Smooth muscle cell (in vitro differentiated cells): Measurements from ENCODE around the gene FARSA. TPM values are rescaled to one million over a fixed set of nuclear protein-coding genes. Genes with fewer than 3 reads are reported as not detected.

Experiments
- DNase-seq: peaks from one replicate; lab custom pipeline; 2025; ENCODE audit not compliant: unreplicated experiment; lab: John Stamatoyannopoulos, UW
- H2AFZ ChIP-seq: fragments of 200-600 bp; sonication (generic); 2 replicates; pipeline ENCODE4 v1.6.0; 2016; ENCODE audit warnings: antibody characterized with exemption, low read depth, mild to moderate bottlenecking
- H3F3A ChIP-seq: fragments of 200-600 bp; sonication (generic); 2 replicates; pipeline ENCODE4 v1.6.0; 2017; ENCODE audit warnings: antibody characterized with exemption, low read depth
- H3K27ac ChIP-seq: fragments of 200-600 bp; sonication (generic); 2 replicates; pipeline ENCODE4 v1.5.1; 2016; ENCODE audit warnings: low read depth, mild to moderate bottlenecking
- H3K27me3 ChIP-seq: fragments of 200-600 bp; sonication (generic); 2 replicates; pipeline ENCODE4 v1.6.1; 2016; ENCODE audit warnings: low read depth, mild to moderate bottlenecking
- H3K36me3 ChIP-seq: fragments of 200-600 bp; sonication (generic); 2 replicates; pipeline ENCODE4 v1.5.1; 2016; ENCODE audit warnings: low read depth
- H3K4me1 ChIP-seq: fragments of 200-600 bp; sonication (generic); 2 replicates; pipeline ENCODE4 v1.5.1; 2016; ENCODE audit warnings: low read depth
- H3K4me2 ChIP-seq: fragments of 200-600 bp; sonication (generic); 2 replicates; pipeline ENCODE4 v1.6.0; 2016; ENCODE audit warnings: mild to moderate bottlenecking
- H3K4me3 ChIP-seq: fragments of 200-600 bp; sonication (generic); 2 replicates; pipeline ENCODE4 v1.5.1; 2016; ENCODE audit warnings: mild to moderate bottlenecking
- H3K79me2 ChIP-seq: fragments of 200-600 bp; sonication (generic); 2 replicates; pipeline ENCODE4 v1.6.0; 2016; ENCODE audit warnings: low read depth, mild to moderate bottlenecking
- H3K9ac ChIP-seq: fragments of 200-600 bp; sonication (generic); 2 replicates; pipeline ENCODE4 v1.6.0; 2016; ENCODE audit warnings: low read depth
- H3K9me3 ChIP-seq: fragments of 200-600 bp; sonication (generic); replicated peaks from 2 replicates; pipeline ENCODE4 v1.5.1; 2016; ENCODE audit warnings: low read depth
- H4K20me1 ChIP-seq: fragments of 200-600 bp; sonication (generic); 2 replicates; pipeline ENCODE4 v1.6.0; 2016; ENCODE audit warnings: low read depth
- WGBS: methylation state at CpG from one replicate; pipeline ENCODE4 v1.1.7; 2016; ENCODE audit warnings: low lambda C conversion rate; 5-methylcytosine and 5-hydroxymethylcytosine counted together
- polyA plus RNA-seq: library from polyadenylated mRNA; unstranded; fragments of >200 nt; fragmentation: Nextera tagmentation; extraction: Ambion mirVana; gene quantifications from 2 replicates; pipeline ENCODE4 v1.2.1, GENCODE V29; 2016
- total RNA-seq: library from RNA; depleted of rRNA; stranded (reverse); fragments of >200 nt; gene quantifications from 2 replicates; pipeline ENCODE4 v1.2.3, GENCODE V29; 2014
- TF ChIP-seq, protein P1 (sequence below): fragments of 200-600 bp; sonication (generic); IDR thresholded peaks from 2 replicates; pipeline ENCODE4 v1.5.1; 2017; ENCODE audit warnings: borderline replicate concordance, mild to moderate bottlenecking, antibody characterized with exemption; ENCODE audit not compliant: insufficient read depth, poor library complexity, severe bottlenecking

The FARSA gene
- total and polyA plus RNA-seq, 2 experiments from 2014 or later: 46.1 to 86.9 TPM

DNA sequence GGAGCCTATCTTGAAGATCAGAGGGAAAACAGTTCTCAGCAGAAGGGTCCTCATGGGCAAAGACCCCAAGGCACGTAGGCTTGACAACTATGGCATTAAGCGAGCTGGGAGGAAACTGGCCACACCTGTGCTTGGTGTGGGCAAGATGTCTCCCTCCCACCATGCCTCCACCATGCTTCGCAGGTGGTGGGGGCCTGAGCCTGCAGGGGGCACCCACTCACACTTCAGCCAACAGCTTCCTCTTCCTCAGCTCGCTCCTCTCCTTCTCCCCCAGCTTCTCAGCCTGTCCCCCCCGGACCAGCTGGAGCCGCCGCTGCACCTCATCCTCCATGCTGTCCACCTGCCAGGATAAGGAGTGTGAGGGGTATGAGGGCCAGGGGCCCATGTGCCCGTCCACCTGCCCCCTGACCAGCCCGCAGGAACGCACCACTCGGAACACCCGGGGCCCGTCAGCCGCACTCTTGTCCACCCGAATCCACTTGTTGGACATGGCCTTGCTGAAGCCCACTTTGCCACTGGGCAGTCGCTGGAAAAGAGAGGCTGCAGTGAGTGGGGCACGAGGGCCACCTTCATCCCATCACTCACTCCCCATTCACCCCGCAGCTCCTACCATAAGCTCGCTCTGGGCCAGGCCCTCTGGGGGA, 3.4 kb downstream of the FARSA start:
- Histone ChIP-seq H2AFZ (no peak overlapping the region), H3K9me3 (no peaks in the 10 kb centered on the region), H3F3A (no peaks in the 10 kb centered on the region), H3K27ac (no peak overlapping the region), H3K4me3 (no peak overlapping the region), H3K36me3 (no peaks in the 10 kb centered on the region), H4K20me1 (peaks cover 4% of the 10 kb centered on the region), H3K9ac (no peak overlapping the region), H3K4me1 (peaks cover 6% of the 10 kb centered on the region), H3K4me2 (no peak overlapping the region), H3K27me3 (no peaks in the 10 kb centered on the region), H3K79me2 (peaks cover 23% of the 10 kb centered on the region)
- WGBS: over 99% methylated on average over 19 of the region's 19 CpGs
- TF ChIP-seq, protein P1, sequence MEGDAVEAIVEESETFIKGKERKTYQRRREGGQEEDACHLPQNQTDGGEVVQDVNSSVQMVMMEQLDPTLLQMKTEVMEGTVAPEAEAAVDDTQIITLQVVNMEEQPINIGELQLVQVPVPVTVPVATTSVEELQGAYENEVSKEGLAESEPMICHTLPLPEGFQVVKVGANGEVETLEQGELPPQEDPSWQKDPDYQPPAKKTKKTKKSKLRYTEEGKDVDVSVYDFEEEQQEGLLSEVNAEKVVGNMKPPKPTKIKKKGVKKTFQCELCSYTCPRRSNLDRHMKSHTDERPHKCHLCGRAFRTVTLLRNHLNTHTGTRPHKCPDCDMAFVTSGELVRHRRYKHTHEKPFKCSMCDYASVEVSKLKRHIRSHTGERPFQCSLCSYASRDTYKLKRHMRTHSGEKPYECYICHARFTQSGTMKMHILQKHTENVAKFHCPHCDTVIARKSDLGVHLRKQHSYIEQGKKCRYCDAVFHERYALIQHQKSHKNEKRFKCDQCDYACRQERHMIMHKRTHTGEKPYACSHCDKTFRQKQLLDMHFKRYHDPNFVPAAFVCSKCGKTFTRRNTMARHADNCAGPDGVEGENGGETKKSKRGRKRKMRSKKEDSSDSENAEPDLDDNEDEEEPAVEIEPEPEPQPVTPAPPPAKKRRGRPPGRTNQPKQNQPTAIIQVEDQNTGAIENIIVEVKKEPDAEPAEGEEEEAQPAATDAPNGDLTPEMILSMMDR: no peak
- DNase-seq: no peak

DNA sequence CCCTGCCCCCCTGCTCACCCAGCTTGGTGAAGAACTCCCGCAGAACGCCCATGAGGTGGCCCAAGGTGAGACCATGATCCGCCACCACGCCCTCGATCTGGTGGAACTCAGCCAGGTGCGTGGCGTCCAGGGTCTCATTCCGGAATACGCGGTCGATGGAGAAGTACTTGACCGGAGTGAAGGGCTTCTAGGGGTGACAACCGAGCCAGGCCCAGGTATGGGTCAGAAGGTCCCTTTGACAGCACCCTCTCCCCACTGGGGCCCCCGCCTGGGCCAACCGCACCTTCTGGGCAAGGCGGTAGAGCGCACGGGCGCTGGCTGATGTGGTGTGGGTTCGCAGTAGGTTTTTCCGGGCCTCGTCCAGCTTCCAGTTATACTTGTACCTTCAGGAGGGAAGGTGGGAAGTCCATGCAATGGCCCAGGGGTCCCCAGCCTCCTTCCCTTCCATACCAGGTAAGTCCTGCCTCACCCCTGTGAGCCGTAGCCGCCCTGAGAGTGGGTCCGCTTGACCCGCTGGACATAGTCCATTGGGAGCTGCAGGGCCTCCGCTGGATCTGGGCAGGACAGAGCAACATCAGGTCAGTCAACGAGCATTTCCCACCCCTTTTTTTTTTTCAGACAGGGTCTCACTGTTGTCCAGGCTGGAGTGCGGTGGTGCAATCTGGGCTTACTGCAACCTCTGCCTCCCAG, 8.7 kb downstream of the FARSA start:
- H3K79me2 ChIP-seq: no peaks in the 10 kb centered on the region
- no peak overlapping the region for H3K4me3 ChIP-seq
- no peak for DNase-seq
- H3K4me1 ChIP-seq: no peaks in the 10 kb centered on the region
- WGBS: 98% methylated on average over 29 of the region's 29 CpGs
- no peaks in the 10 kb centered on the region for H3K9me3 ChIP-seq
- H3K27me3 ChIP-seq: no peaks in the 10 kb centered on the region
- H4K20me1 ChIP-seq: no peaks in the 10 kb centered on the region
- no peak overlapping the region for H3K27ac ChIP-seq
- H3F3A ChIP-seq: peaks cover 3% of the 10 kb centered on the region
- H3K4me2 ChIP-seq: no peak overlapping the region
- no peak overlapping the region for H3K9ac ChIP-seq
- TF ChIP-seq, protein P1: no peak
- H3K36me3 ChIP-seq: no peaks in the 10 kb centered on the region
- no peak overlapping the region for H2AFZ ChIP-seq

DNA sequence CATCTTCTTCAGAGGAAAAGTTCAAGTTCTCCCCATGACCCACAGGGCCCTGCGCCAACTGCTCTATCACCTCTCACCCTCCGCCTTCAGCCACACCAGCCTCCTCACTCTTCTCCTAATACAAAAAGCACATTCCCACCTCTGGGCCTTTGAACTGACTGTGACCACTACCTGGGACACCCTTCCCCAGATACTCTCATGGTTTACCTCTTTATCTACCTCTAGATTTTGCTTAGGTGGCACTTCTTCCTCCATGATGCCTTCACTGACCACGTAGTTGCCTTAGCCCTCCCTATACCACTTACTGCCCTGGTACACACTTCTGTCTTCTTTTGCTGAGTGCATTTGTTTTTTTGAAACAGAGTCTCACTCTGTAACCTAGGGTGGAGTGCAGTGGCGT, 10.6 kb downstream of the FARSA start:
- no peak overlapping the region for H3K4me3 ChIP-seq
- no peaks in the 10 kb centered on the region for H3K36me3 ChIP-seq
- H3F3A ChIP-seq: peaks cover 3% of the 10 kb centered on the region
- no peaks in the 10 kb centered on the region for H3K79me2 ChIP-seq
- no peaks in the 10 kb centered on the region for H3K4me1 ChIP-seq
- no peak overlapping the region for H3K4me2 ChIP-seq
- no peaks in the 10 kb centered on the region for H3K9me3 ChIP-seq
- no peak overlapping the region for H2AFZ ChIP-seq
- no peak for DNase-seq
- 97% methylated on average over 4 of the region's 4 CpGs for WGBS
- H3K9ac ChIP-seq: no peak overlapping the region
- no peak overlapping the region for H3K27ac ChIP-seq
- H4K20me1 ChIP-seq: no peaks in the 10 kb centered on the region
- TF ChIP-seq, protein P1: no peak
- no peaks in the 10 kb centered on the region for H3K27me3 ChIP-seq
